Measurements from ENCODE around the gene NHLRC2.

The NHLRC2 gene

DNA sequence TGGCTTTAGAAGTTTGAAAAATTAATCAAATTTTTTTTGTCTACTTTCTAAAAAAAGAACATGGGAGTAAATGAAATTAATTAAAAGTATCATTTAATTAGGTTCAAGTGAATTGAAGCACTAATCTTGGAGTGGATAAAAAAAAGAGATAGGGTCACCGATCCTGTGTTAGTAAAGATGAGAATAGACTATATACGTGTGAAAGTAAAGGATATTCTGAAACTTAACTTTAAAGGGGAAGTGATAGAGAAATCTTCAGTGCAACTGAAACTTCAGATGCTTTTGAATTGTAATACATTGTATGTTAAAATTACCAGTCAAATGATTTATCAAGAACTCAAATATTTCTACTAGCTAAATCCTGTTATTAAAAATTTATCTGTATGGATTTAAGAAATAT is 4.8 kb downstream of the NHLRC2 start:
- no peak for DNase-seq (ENCODE audit: low read depth)

DNA sequence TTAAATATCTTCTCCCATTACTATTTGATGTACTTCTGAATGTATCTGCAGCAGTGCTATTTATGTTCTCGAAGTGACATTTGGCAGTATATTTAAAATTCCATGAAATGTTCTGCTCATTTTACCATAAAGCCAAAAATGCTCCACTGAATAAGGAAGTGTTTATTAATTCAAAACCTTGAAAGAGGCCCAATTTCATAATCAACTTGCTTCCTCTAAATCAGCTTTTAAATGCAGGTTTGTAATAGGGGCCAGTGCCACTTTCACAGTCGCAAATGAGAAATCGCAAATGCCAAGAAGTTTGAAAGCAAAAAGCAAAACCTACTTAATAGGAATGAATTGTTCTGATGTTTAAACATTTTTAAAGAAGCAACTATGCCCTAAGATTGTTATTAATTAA is 11.4 kb downstream of the NHLRC2 start:
- DNase-seq (ENCODE audit: low read depth) = no peak

DNA sequence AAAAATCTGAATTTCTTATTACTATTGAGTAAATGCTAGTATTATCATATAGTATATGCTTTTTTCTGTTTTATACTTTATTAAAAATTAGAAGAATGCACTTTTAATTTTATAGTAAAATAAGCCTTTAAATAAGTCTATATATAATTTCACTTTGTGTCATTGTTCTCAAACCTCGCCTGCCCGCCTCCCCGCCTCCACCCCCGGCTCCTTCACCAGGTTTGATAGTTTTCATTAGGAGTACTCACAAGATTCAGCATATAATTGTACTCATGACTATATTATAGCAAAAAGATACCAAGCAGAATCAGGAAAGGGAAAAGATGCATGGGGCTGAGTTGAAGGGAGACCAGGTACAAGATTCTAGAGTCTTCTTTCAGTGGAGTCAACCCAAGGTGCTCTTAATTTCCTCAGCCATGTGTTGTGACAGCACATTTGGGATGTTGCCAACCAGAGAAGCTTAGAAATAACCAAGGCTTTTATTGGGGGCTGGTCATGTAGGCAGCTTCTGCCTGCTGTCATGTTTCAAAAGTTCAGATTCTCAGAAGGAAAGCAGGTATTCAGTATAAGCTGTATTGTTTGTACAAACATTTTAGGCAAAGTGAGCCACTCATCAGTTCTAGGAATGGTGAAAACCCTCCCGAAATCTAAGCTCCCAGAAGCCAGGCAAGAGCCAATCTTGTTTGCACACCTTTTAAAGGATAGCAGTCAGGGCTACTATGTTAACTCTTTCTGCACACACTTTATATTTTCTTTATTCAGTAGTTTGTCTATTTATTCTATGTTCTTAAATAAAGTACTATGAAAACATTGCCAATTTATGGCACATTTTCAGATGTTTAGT is 12.3 kb downstream of the NHLRC2 start:
- no peak for DNase-seq (ENCODE audit: low read depth)

DNA sequence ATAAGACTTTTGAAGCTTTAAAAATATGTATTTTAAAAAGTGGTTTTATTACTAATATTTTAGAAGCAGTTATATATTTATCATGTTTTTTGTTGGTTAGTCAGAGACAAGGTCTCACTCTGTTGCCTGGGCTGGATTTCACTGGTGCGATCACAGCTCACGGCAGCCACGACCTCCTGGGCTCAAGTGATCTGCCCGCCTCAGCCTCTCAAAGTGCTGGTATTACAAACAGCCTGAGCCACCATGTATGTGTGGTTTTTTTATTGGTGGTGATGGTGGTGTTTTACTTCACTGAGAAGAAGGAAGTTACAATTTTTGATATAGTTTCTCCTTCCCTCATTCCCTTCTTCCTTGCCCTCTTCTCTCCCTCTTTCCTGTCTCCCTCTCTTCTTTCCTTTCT is 13.4 kb downstream of the NHLRC2 start:
- DNase-seq (ENCODE audit: low read depth) = no peak

DNA sequence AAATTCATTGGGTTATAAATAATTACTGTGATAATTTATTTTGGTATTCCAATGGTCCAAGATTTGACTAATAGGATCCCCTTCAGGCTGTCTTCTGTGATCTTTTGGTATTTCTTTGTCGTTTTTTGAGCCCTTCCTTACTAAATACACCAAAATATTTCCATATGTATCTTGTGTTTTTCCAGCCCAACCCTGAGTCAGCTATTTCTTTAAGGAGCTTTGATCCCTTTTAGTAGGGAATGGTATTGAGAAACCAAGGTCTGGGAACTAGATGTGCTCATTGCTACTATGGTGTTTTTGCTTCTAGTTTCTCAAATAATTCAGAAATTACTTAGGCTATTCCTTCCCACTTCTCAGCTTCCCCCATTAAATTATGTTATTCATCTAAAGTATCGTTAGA is 15.3 kb downstream of the NHLRC2 start:
- no peak for DNase-seq (ENCODE audit: low read depth)

DNA sequence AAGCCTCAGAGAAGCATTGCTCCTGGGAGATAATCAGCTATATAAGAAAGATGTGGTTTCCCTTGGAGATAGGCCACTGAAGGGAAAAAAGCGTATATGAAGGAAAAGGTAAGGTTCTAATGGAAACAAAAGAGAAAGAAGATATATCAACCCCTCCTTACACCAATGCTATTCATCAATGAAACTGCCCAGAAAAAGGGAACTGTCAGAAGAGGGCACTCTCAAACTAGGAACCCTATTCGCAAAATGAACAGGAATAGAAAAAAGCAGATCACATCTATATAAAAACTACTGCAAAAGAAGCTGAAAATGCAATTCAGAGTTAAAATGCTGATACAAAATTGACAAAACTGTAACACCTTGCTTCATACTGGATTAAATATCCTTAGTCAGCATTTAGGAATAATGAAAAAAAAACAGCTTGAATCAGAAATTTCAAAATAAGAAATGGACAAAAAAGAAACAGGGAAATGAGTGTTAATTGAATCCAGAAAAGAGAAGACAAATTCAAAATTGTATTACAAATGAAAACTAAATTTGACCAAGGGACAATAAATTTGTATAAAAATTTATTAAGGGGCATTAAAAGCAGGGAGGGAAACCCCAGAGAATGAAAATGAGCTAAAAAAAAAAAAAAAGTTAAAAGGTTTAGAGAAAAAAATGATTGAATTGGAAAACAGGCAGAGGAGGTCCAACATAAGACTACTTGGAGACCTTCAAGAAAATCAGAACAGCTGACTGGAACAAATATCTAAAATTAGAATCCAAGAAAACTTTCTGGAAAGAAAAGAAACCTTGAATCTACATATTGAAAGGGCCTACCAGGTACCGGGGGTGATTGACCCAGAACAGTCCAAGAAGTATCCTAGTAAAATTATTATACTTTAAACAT is 17.9 kb downstream of the NHLRC2 start:
- no peak for DNase-seq (ENCODE audit: low read depth)

- no peak for DNase-seq (ENCODE audit: low read depth)
Measured at GRCh38 chr10:113875212-113875611, 20.8 kb downstream of the NHLRC2 start.

GRCh38 chr10:113876461-113876860 is 22.0 kb downstream of the NHLRC2 start:
- DNase-seq (ENCODE audit: low read depth) = no peak

DNA sequence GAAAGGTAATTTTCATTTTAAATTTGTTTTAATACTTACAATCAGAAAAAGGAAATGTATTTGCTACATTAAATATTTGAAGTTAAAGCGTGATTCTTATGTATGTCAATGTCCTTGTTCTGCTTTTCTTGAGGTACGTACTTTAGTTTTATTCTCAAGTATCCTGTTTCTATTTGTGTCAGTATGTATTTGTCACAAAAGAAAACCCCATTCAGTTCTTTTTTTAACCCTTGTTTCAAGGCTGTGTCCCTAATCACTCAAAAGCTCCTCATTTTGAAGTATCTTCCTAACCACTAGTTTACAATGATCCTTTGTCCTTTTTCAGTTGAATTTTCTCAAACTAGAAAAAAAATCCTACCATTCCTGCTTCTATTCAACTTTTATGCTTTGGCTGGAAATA is 25.2 kb downstream of the NHLRC2 start:
- no peak for DNase-seq (ENCODE audit: low read depth)

DNA sequence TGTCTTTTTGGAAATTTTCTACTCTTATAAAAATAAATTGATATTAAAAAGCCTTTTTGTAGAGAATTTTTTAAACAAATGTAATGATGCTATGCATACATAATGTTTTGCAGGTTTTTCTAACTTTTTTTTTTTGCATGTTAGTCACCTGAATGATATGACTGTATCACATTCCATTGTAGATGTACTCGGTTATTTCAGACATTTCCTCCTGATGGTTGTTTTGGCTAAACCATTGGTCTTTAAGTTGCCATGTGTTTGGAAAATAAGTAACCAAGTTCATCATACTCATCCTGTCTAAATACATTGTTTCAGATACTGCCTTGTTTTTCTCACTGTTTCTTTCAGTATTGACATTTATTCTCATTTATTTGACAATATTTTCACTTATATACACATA is 25.8 kb downstream of the NHLRC2 start:
- DNase-seq (ENCODE audit: low read depth) = no peak

- DNase-seq (ENCODE audit: low read depth) = no peak
Measured at GRCh38 chr10:113882240-113882639, 27.8 kb downstream of the NHLRC2 start.

GRCh38 chr10:113889911-113890310 is 35.5 kb downstream of the NHLRC2 start:
- no peak for DNase-seq (ENCODE audit: low read depth)

DNA sequence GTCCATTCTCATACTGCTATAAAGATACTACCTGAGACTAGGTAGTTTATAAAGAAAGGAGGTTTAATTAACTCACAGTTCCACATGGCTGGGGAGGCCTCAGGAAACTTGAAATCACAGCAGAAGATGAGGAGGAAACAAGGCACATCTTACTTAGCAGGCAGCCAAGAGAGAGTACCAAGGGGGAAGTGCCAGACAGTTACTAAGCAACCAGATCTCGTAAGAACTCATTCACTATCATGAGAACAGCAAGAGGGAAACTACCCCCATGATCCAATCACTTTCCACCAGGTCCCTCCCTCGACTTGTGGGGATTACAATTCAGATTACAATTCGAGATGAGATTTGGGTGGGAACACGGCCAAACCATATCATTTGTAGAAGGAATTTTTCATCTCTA is 36.3 kb downstream of the NHLRC2 start:
- no peak for DNase-seq (ENCODE audit: low read depth)

- no peak for DNase-seq (ENCODE audit: low read depth)
Measured at GRCh38 chr10:113891476-113891875, 37.0 kb downstream of the NHLRC2 start.

DNA sequence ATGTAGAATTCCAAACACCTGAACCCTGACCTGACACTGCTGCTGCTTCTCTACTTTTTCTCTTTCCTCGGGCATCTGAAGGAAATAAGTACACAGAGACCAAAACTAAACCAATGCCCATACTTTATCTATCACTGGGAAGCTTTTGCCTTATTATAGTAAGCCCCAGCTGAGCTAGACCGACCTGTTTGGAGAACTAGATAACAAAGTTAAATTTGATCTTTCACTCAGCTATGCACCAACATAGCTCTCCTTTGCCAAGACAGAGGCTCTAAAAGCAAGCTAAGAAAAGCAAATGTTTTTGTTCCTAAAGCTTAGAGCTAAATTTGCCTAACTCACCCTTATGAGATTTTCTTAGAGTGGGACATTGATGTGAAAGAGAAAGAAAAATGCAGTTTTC is 39.1 kb downstream of the NHLRC2 start:
- DNase-seq (ENCODE audit: low read depth) = no peak

DNA sequence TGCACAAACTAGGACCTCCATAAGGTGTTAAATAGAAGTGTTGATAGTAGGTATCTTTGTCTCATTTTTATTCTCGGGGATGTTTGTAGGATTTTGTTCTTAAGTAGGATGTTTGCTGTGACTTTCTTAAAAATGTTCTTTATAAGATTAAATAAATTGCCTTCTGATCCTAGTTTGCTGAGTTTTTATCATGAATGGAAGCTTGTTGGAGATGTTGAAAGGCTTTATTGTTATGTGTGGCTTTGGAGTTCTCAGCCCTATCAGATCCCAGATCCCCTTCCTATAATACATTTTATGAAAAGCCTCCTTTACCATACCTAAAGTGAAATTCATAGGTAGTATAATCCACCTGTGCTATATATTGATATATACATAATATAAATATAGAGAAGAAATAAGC is 40.1 kb downstream of the NHLRC2 start:
- DNase-seq (ENCODE audit: low read depth) = no peak

GRCh38 chr10:113895018-113895417 is 40.6 kb downstream of the NHLRC2 start:
- no peak for DNase-seq (ENCODE audit: low read depth)

DNA sequence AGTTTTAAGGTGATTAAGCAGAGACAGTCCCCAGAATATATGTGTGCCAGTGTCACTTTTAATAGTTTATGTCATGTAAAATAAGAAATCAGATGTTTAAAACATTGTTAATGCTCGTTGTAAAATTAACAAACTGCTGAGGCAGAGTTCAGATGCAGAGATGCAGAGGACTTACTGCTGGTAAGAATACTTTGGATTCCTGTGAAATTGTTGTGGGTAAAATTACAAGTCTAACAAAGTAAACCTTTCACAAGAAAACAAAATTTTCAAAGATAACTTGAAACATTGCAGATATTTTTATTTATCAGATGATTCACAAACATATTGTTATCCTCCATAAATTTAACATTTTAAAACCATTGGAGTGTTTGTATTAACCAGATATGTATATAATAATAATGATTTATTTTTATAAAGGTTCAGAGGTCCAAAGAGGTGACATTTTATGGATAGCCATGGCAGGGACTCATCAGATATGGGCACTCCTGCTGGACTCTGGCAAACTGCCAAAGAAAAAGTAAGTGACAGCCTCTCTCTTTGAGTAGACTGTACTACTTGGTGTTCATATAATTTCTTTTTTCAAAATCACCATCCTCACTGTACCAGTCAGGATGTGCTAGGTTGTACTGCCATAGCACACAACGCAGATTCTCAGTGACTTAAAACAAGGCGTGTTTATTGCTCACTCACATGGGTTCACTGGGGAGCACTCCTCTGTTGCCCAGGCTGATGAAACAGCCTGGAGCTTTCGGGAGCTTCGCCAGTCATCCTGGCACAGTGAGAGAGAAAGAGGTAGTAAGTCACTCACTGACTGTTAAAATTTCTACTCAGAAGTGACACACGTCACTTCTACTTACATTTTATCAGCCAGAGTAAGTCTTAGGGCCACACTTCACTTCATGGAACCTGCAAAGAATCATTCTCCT is 43.5 kb downstream of the NHLRC2 start:
- no peak for DNase-seq (ENCODE audit: low read depth)

- no peak for DNase-seq (ENCODE audit: low read depth)
Measured at GRCh38 chr10:113899952-113900598, 45.6 kb downstream of the NHLRC2 start.

DNA sequence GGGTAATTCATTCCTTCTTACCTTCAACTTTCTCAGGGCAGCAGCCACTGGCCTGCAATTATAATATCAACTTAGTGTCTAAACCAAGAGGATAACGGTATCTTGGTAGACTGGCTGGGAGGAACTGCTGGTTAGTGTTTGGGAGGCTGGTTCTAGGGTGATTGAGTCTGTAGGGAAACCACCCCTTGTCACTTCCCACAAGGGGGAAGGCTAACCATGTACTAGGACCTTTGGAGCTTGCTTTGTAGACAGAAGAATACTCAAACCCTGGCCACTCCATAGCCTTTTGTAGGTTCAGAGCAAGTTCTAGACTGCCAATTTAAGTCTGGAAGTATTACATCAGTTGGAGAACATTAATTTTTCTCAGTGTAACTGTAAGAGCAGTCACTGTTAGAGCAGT is 51.3 kb downstream of the NHLRC2 start:
- no peak for DNase-seq (ENCODE audit: low read depth)

DNA sequence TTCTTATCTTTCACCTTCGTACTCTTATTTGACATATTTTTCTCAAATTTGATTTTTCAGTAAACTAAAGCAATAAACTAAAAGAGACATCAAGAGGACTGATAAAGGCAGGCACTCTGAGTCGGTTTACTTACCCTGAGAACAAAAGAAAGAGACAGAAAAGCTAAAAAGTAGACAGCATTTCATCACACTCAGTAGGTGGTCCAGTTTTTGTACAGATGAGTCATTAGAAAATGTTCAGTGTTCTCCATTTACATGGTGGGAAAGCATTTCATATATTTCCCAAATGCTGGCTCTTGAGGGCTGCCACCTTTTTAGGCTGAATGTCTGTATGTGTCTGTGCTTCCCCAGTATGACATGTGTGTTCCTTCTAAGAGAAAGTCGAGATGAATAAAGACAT is 52.7 kb downstream of the NHLRC2 start:
- DNase-seq (ENCODE audit: low read depth) = no peak

DNA sequence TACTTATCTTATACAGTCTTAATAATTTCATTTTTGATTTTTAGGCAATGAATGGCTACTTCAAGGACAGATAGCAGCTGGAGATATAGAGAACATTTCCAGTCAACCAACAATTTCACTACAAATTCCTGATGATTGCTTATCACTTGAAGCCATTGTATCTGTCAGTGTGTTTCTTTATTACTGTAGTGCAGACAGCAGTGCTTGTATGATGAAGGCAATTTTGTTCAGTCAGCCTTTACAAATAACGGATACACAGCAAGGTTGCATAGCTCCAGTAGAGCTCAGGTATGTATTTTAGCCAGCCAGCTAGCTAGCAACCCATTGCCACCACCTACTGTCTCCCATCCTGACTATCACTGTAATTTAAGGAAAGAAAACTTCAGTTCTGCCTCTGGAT is 53.8 kb downstream of the NHLRC2 start:
- DNase-seq (ENCODE audit: low read depth) = no peak
